Measurements from ENCODE around the gene CDC14A.

Gene CDC14A

GRCh38 chr1:100499194-100499811 lies 147.0 kb downstream of the CDC14A start:
- no peak for DNase-seq

- DNase-seq: no peak
Measured at GRCh38 chr1:100502052-100502792, 149.9 kb downstream of the CDC14A start.

GRCh38 chr1:100506217-100506616 lies 153.9 kb downstream of the CDC14A start:
- DNase-seq: no peak

- no peak for DNase-seq
Measured at GRCh38 chr1:100510451-100510850, 158.1 kb downstream of the CDC14A start.

- DNase-seq: peak; percentile 8
Measured at GRCh38 chr1:100511058-100511457, 158.8 kb downstream of the CDC14A start.

GRCh38 chr1:100511773-100512172 lies 159.5 kb downstream of the CDC14A start:
- DNase-seq: no peak

GRCh38 chr1:100512803-100513352 lies 160.6 kb downstream of the CDC14A start:
- DNase-seq: no peak

GRCh38 chr1:100516857-100517256 lies 164.6 kb downstream of the CDC14A start:
- peak; percentile 44 for DNase-seq

GRCh38 chr1:100517515-100517914 lies 165.2 kb downstream of the CDC14A start:
- no peak for DNase-seq

GRCh38 chr1:100518023-100518422 lies 165.7 kb downstream of the CDC14A start:
- no peak for DNase-seq

- DNase-seq: peak; percentile 54
Measured at GRCh38 chr1:100523038-100523652, 170.8 kb downstream of the CDC14A start.

GRCh38 chr1:100524355-100524754 lies 172.0 kb downstream of the CDC14A start:
- no peak for DNase-seq

GRCh38 chr1:100526894-100527293 lies 174.6 kb downstream of the CDC14A start:
- DNase-seq: no peak

GRCh38 chr1:100528871-100529270 lies 176.6 kb downstream of the CDC14A start:
- DNase-seq: no peak

GRCh38 chr1:100530141-100530540 lies 177.8 kb downstream of the CDC14A start:
- DNase-seq: no peak

GRCh38 chr1:100530880-100531487 lies 178.7 kb downstream of the CDC14A start:
- peak; percentile 71 for DNase-seq

- no peak for DNase-seq
Measured at GRCh38 chr1:100532645-100533044, 180.3 kb downstream of the CDC14A start.

GRCh38 chr1:100535264-100535663 lies 183.0 kb downstream of the CDC14A start:
- DNase-seq: no peak

GRCh38 chr1:100536031-100536430 lies 183.7 kb downstream of the CDC14A start:
- DNase-seq: no peak

- DNase-seq: peak; percentile 58
Measured at GRCh38 chr1:100538913-100539835, 186.9 kb downstream of the CDC14A start.

GRCh38 chr1:100539836-100540536 lies 187.7 kb downstream of the CDC14A start:
- DNase-seq: peak; percentile 50

GRCh38 chr1:100542285-100542684 lies 190.0 kb downstream of the CDC14A start:
- peak; percentile 16 for DNase-seq

Data from hematopoietic multipotent progenitor cell treated with erythropoietin and hydrocortisone succinate and interleukin-3 and kit ligand, for 6 days (in vitro differentiated cells).